AG04449 (cell line): ENCODE data around the gene TRAP1.

Experiments used
- CTCF ChIA-PET: fragments of 350-600 bp; formaldehyde crosslinking; extraction: SDS; loops from one replicate; lab custom pipeline; 2021; ENCODE audit warnings: antibody characterized with exemption; lab: Yijun Ruan, JAX
- POLR2A ChIA-PET: fragments of 400-600, 350-600 bp; formaldehyde crosslinking; extraction: SDS; loops from one replicate; lab custom pipeline; 2020; ENCODE audit warnings: antibody characterized with exemption, inconsistent platforms; lab: Yijun Ruan, JAX
- DNase-seq: peaks from one replicate; pipeline ENCODE4 v3.0.0-alpha.2; 2010; ENCODE audit warnings: low read depth, low spot score
- H3K4me3 ChIP-seq: 2 replicates; pipeline ENCODE4 v1.5.1; 2011; ENCODE audit warnings: low read depth, mild to moderate bottlenecking, control low read depth, low read length
- TF ChIP-seq, protein P1 (sequence below): IDR thresholded peaks from one replicate; pipeline ENCODE4 v1.5.1; 2011; ENCODE audit warnings: mild to moderate bottlenecking, moderate library complexity, low read length, control low read depth, inconsistent platforms; ENCODE audit not compliant: insufficient read depth; ENCODE audit errors: missing control alignments

TRAP1 gene

DNA sequence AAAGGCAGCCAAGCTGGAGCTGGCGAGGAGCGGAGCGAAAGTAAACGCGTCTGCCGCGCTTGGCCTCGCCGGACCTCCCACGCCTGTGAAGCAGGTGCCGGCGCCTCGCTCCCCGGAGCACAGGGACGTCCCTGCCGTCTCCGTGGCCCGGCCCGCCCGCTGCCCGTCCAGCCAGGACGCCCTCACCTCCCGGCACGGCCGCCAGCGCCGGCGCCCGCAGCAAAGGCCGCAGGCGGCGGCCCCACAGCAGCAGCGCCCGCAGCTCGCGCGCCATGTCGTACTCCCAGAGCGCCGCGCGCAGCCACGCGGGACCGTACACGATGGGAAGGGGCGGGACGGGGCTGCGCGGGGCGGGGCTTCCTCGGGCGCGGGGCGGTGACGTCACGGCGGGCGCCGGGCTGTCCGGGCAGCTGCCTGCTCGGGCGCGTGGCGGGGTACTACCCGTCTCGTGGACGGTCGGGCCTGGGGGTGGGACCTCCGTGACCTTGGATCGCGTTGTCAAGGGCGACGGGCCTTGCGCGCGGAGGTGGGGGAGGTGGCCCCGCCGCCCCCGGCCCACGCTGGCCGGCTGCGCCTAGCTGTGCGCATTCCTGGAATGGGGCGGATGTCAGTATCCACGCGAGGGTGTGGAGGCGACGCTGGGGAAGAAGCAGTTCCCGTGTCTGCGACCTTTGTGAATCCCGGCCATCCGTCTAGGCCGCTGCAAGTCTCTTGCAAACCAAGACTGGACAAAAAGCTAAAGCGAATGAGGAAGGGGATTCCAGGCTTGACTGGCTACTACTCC lies at the start of gene TRAP1:
Gene TRAP1 (minus strand): TSS at position 290 of the 784 bp plus-strand sequence. CDS start 16 bp downstream, at position 274.
- H3K4me3 ChIP-seq = peak within 1 kb of the TSS; percentile 94
- no peak for DNase-seq
- ChIA-PET POLR2A (interaction anchor here (0.7 to 0.9 kb wide), 4 partner anchors 15 to 154 kb away, joined by 3 to 4 read pairs (median 3); no protein-coding TSS in a partner anchor), CTCF (interaction anchor here (0.8 to 1.9 kb wide), 3 partner anchors 16 to 142 kb away, joined by 3 to 10 read pairs (median 4); no protein-coding TSS in a partner anchor)
- TF ChIP-seq, protein P1, sequence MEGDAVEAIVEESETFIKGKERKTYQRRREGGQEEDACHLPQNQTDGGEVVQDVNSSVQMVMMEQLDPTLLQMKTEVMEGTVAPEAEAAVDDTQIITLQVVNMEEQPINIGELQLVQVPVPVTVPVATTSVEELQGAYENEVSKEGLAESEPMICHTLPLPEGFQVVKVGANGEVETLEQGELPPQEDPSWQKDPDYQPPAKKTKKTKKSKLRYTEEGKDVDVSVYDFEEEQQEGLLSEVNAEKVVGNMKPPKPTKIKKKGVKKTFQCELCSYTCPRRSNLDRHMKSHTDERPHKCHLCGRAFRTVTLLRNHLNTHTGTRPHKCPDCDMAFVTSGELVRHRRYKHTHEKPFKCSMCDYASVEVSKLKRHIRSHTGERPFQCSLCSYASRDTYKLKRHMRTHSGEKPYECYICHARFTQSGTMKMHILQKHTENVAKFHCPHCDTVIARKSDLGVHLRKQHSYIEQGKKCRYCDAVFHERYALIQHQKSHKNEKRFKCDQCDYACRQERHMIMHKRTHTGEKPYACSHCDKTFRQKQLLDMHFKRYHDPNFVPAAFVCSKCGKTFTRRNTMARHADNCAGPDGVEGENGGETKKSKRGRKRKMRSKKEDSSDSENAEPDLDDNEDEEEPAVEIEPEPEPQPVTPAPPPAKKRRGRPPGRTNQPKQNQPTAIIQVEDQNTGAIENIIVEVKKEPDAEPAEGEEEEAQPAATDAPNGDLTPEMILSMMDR = no peak

DNA sequence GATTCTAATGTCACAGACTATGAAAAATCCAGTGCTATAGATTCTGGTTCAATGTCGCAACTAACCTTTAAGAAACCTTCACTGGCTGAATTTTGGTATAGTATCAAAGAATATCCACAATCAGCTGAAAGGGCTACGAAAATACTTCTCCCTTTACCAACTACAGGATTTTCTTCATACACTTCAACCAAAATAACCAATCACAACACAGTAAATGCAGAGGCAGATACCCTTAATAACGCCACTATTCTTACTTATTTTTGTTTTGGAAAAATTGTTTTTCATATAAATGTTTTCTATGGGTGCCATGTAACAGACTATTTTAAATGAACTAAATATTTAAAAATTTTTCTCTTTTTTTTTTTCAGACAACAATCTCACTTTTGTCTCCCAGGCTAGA lies 48.9 kb upstream of the TRAP1 start:
- no peak overlapping the region for H3K4me3 ChIP-seq
- CTCF ChIA-PET = no interaction called here
- POLR2A ChIA-PET = no interaction called here
- no peak for DNase-seq
- TF ChIP-seq, protein P1 = no peak

DNA sequence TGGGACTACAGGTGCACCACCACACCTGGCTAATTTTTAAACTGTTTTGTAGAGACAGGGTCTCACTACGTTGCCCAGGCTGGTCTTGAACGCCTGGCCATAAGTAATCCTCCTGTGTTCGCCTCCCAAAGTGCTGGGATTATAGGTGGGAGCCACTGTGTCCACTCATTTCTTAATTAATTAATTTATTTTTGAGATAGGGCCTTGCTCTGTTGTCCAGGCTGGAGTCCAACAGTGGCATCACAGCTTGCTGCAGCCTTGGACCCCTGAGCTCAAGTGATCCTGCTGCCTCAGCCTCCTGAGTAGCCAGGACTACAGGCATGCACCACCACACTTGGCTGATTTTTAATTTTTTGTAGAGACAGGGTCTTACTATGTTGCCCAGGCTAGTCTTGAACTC lies 47.1 kb upstream of the TRAP1 start:
- no peak overlapping the region for H3K4me3 ChIP-seq
- CTCF ChIA-PET = no interaction called here
- no peak for DNase-seq
- POLR2A ChIA-PET = no interaction called here
- TF ChIP-seq, protein P1 = no peak

DNA sequence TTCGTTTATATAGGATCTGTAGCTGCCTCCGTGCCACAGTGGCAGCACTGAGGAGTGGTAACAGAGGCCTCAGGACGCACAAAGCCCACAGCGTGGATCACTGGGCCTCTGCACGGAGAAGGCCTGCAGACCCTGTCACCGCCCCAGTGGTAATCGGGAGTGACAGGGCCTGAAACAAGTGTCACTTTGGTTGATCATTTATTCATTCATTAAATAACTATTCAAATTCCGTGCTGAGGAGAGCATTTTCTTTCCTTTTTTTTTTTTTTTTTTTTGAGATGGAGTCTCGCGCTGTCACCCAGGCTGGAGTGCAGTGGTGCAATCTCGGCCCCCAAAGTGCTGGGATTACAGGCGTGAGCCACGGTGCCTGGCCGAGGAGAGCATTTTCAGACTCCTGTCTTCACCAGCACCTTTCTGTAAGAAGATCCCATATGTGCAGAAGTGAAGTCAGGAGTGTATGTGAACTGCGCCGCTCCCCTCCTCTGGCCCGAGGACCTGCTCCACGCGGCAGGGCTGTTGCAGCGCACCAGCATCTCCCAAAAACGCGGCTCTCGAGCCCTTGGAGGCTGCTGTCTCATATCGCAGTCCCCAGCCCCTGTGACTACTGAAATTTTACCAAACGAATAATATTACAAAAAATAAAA lies 44.9 kb upstream of the TRAP1 start:
- TF ChIP-seq, protein P1 = no peak
- no peak for DNase-seq
- ChIA-PET POLR2A (no interaction called here), CTCF (no interaction called here)
- H3K4me3 ChIP-seq = no peak overlapping the region

DNA sequence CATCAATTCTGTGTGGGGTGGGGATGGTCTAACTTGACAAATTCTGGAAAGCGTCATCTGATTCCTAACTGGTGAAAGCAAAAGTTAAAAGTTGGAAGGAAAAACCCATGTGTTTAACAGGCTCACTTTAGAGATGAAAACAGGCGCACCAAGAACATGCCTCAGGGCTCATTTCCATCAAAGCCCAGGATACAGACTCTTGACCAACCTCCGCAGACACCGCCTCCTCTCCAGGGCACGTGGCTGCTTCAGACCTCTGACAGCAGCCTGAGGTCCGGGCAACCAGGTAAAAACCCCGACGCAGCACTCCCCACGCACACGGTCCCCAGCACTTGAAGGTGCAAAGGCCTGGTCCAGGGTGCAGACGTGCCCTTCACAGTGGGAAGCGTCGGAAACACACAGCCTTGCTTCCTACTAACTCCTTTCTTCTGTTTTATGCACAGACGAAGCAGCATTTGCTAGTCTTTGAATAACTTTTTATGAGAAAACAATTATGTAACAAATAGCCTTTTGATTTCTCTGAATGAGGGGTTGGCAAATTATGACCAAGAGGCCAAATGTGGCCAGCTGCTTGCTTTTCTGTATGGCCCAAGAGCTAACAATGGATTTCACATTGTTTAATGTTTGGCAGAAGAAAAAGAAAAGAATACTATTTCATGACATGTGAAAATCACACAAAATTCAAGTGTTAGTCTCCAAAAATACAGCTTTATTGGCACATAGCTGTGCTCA lies 44.2 kb upstream of the TRAP1 start:
- TF ChIP-seq, protein P1 = no peak
- no peak overlapping the region for H3K4me3 ChIP-seq
- no peak for DNase-seq
- ChIA-PET CTCF (no interaction called here), POLR2A (no interaction called here)
